DND-41 (cell line): ENCODE results near the gene POT1.

ENCODE experiments used
- EZH2 ChIP-seq: IDR thresholded peaks from 3 replicates; pipeline ENCODE4 v1.6.1; 2012; ENCODE audit warnings: borderline replicate concordance, low read depth, mild to moderate bottlenecking, moderate library complexity, low read length, inconsistent platforms; ENCODE audit not compliant: severe bottlenecking
- TF ChIP-seq, protein P1 (sequence below): IDR thresholded peaks from 2 replicates; pipeline ENCODE4 v1.5.1; 2012; ENCODE audit warnings: borderline replicate concordance, low read length, moderate library complexity, mild to moderate bottlenecking; ENCODE audit not compliant: poor library complexity, severe bottlenecking; ENCODE audit errors: extremely low read depth

DNA sequence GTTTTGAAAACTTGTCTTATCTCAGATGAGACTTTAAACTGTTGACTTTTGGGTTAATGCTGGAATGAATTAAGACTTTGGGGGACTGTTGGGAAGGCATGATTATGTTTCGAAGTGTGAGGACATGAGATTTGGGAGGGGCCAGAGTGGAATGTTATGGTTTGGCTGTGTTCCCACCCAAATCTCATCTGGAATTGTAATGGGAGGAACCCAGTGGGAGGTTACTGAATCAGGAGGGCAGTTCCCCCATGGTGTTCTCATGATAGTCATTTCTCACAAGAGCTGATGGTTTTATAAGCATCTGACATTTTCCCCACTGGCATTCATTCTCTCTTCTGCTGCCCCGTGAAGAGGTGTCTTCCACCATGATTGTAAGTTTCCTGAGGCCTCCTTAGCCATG lies 13.8 kb upstream of the POT1 start:
- TF ChIP-seq, protein P1, sequence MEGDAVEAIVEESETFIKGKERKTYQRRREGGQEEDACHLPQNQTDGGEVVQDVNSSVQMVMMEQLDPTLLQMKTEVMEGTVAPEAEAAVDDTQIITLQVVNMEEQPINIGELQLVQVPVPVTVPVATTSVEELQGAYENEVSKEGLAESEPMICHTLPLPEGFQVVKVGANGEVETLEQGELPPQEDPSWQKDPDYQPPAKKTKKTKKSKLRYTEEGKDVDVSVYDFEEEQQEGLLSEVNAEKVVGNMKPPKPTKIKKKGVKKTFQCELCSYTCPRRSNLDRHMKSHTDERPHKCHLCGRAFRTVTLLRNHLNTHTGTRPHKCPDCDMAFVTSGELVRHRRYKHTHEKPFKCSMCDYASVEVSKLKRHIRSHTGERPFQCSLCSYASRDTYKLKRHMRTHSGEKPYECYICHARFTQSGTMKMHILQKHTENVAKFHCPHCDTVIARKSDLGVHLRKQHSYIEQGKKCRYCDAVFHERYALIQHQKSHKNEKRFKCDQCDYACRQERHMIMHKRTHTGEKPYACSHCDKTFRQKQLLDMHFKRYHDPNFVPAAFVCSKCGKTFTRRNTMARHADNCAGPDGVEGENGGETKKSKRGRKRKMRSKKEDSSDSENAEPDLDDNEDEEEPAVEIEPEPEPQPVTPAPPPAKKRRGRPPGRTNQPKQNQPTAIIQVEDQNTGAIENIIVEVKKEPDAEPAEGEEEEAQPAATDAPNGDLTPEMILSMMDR: no peak
- no peak for TF ChIP-seq EZH2
